Heart right ventricle (tissue), 16 donors: ENCODE data around the gene SBK3. TPM values are rescaled to one million over a fixed set of nuclear protein-coding genes. Genes with fewer than 3 reads are reported as not detected.

Experiments used
- ATAC-seq, 8 donors: fragments of 200-7000 bp; cut with Tn5 transposase; one replicate each; pipeline ENCODE4 v1.9.1; 2020; ENCODE audit warnings: mild to moderate bottlenecking in 8 of 8, moderate library complexity in 8 of 8, moderate number of reproducible peaks in 1 of 8
- DNase-seq, 2 donors: peaks; one replicate each; pipeline ENCODE4 v3.0.0-alpha.2; 2020
- H3K27ac ChIP-seq, 10 donors: fragments of 200-600 bp; sonication (generic) in 2 of 10; one replicate each; pipeline versions ENCODE4 v1.5.0 to v1.8.0; 2020 to 2022; ENCODE audit warnings: mild to moderate bottlenecking in 3 of 10
- H3K27me3 ChIP-seq, 7 donors: fragments of 200-600 bp; one replicate each; pipeline ENCODE4 v1.8.0; 2021 to 2022; ENCODE audit warnings: mild to moderate bottlenecking in 2 of 7
- H3K36me3 ChIP-seq, 9 donors: fragments of 200-600 bp; sonication (generic) in 1 of 9; one replicate each; pipeline versions ENCODE4 v1.5.0 to v1.8.0; 2020 to 2022; ENCODE audit warnings: mild to moderate bottlenecking in 2 of 9
- H3K4me1 ChIP-seq, 9 donors: fragments of 200-600 bp; sonication (generic) in 1 of 9; one replicate each; pipeline versions ENCODE4 v1.5.0 to v1.8.0; 2020 to 2022; ENCODE audit warnings: mild to moderate bottlenecking in 4 of 9
- H3K4me3 ChIP-seq, 10 donors: fragments of 200-600 bp; sonication (generic) in 2 of 10; one replicate each; pipeline versions ENCODE4 v1.5.0 to v1.8.0; 2020 to 2022; ENCODE audit warnings: mild to moderate bottlenecking in 7 of 10, moderate library complexity in 2 of 10
- H3K9me3 ChIP-seq, 11 donors: fragments of 200-600 bp in 10 of 11; sonication (generic) in 2 of 11; one replicate each; pipeline versions ENCODE4 v1.5.0 to v1.8.0; 2013 to 2022; ENCODE audit warnings: mild to moderate bottlenecking in 2 of 11, control low read depth in 1 of 11, moderate library complexity in 1 of 11
- CTCF ChIP-seq, 9 donors: fragments of 200-600 bp; sonication (generic) in 2 of 9; IDR thresholded peaks; one replicate each; pipeline versions ENCODE4 v1.5.0 to v1.8.0; 2021 to 2022; ENCODE audit warnings: antibody characterized with exemption in 9 of 9, mild to moderate bottlenecking in 5 of 9, moderate library complexity in 1 of 9
- WGBS, 2 donors: extraction: QIAGEN DNeasy Blood & Tissue Kit; methylation state at CpG; one replicate each; pipeline ENCODE4 v1.1.7; 2013; ENCODE audit warnings: inconsistent platforms in 1 of 2; 5-methylcytosine and 5-hydroxymethylcytosine counted together
- intact Hi-C, 10 donors: fragments of 100-400 bp; cut with DNase I; formaldehyde crosslinking; loops; one replicate each; pipeline versions ENCODE4 v1.11.1 to v1.14.2; 2022
- long read RNA-seq, 3 donors: library from polyadenylated mRNA; unstranded; transcript quantifications; one replicate each; pipeline ENCODE4 v2.0.0, GENCODE V29; 2020 to 2021
- polyA plus RNA-seq, 2 donors: library from polyadenylated mRNA; stranded (reverse); fragments of 200-250 nt; gene quantifications; one replicate each; pipeline ENCODE4 v1.2.3, GENCODE V29; 2013
- total RNA-seq, 10 donors: library from RNA; stranded (reverse); fragmentation: NEBNext Ultra II Directional in 3 of 10; extraction: Animal tissue kit (Norgen Biotek cat#: 25700) in 3 of 10; gene quantifications; one replicate each; pipeline versions ENCODE4 v1.2.1 to v1.2.4, GENCODE V29; 2021 to 2023
- donor health status: Arrhythmogenic right ventricular cardiomyopathy.
- donor health status: ischemic (EF 13 %, LVEDD 7.1; RV severe dilation, severe dysfunction).
- donor health status: healthy with polysubstance abuse.
- donor health status: DM: no; HTN: yes; CAD: no.
- donor health status: DM: no; HTN: no; CAD: no.
- donor health status: ischemic (EF 25% LVEDD 6.9; RV normal size, moderate dysfunction).
- donor health status: ischemic (EF 25% LVEDD 5.7; RV mildly dilated, moderate dysfunction).
- donor health status: healthy.
- donor health status: DM: yes; HTN: yes; CAD: no.
- donor health status: Ischemic cardiomyopathy.
- donor health status: ischemic (EF 35%, LVEDD 5.7; RV mildly dilated, moderate dysfunction).
- donor health status: nonischemic (EF 11% LVEDD 7.7; RV severe dilation, severe dysfunction).
- donor health status: DM: yes; HTN: yes; CAD: no.
- donor health status: PGD.
- donor health status: ischemic (EF 29% LVEDD 5.4; RV normal size, mild dysfunction).
- donor health status: nonischemic (EF 23%, LVEDD 6.1; RV moderate dilation, normal function).

Gene SBK3
- 10 to 100 TPM in 4 of 10 donors, 1 to 10 TPM in 6; 2.0 to 33.3 (median 7.3) TPM for total RNA-seq
- polyA plus RNA-seq = 10 to 100 TPM in 1 of 2 donors, 1 to 10 TPM in 1; 3.2 to 11.3 TPM
- long read RNA-seq, donor 1, partial matches to known transcripts = 0 of 8 reads
- long read RNA-seq, donor 1, other reads (novel, unspliced or antisense) = 5 of 8 reads
- long read RNA-seq, donor 2, transcript SBK3-202 (4 exons, 1,270 nt) = major isoform, 15 of 76 reads
- long read RNA-seq, donor 2, partial matches to known transcripts = 0 of 76 reads
- long read RNA-seq, donor 2, other reads (novel, unspliced or antisense) = 61 of 76 reads
- long read RNA-seq, donor 3, partial matches to known transcripts = 0 of 67 reads
- long read RNA-seq, donor 3, other reads (novel, unspliced or antisense) = 65 of 67 reads

- Histone ChIP-seq H3K36me3 (no peaks in the 10 kb centered on the region), H3K27me3 (peaks cover 0 to 7% (median 0%) of the 10 kb centered on the region in 7 donors), H3K4me1 (peaks cover 17 to 51% (median 40%) of the 10 kb centered on the region in 9 donors), H3K4me3 (peak within 1 kb of the TSS in 9 of 10 donors; percentile 19 to 38 (median 26)), H3K27ac (peak within 1 kb of the TSS; percentile 83 to 93 (median 90)), H3K9me3 (no peaks in the 10 kb centered on the region)
- TF ChIP-seq CTCF (IDR thresholded peaks at IDR 0.05) = no peak
- ATAC-seq (peak in 2 of 8 donors; percentile 12 to 15), DNase-seq (no peak)
- intact Hi-C loops = loop anchor here in 3 of 10 donors (5.0 kb wide), 2 partner anchors 42 to 52 kb away; partner anchors contain the start of gene FIZ1 (in 1 of the 3)
- WGBS, 2 donors = 75 to 80% methylated on average over 10 of the region's 10 CpGs
Observed at GRCh38 chr19:55545443-55545842, at the start of gene SBK3. Gene SBK3, minus strand, starts transcription at chr19:55545543. Its CDS starts 0 bp downstream, at chr19:55545543.

GRCh38 chr19:55593096-55593772, 47.9 kb upstream of the SBK3 start:
- Histone ChIP-seq H3K27ac (no peak overlapping the region), H3K9me3 (no peaks in the 10 kb centered on the region), H3K4me1 (peaks cover 0 to 3% (median 0%) of the 10 kb centered on the region in 9 donors), H3K27me3 (no peaks in the 10 kb centered on the region), H3K36me3 (peaks cover 0 to 54% (median 13%) of the 10 kb centered on the region in 9 donors), H3K4me3 (no peak overlapping the region)
- 66 to 81% methylated on average over 64 to 68 of the region's 68 CpGs for WGBS, 2 donors
- ATAC-seq (peak in 3 of 8 donors; percentile 12 to 44 (median 37)), DNase-seq (no peak)
- no peak for TF ChIP-seq CTCF (IDR thresholded peaks at IDR 0.05)
- intact Hi-C loops = no loop called here

- no peaks in the 10 kb centered on the region for H3K27me3 ChIP-seq
- H3K36me3 ChIP-seq = peaks cover 0 to 54% (median 13%) of the 10 kb centered on the region in 9 donors
- DNase-seq (no peak), ATAC-seq (peak in 1 of 8 donors; percentile 12)
- H3K27ac ChIP-seq = no peak overlapping the region
- H3K4me1 ChIP-seq = peaks cover 0 to 6% (median 4%) of the 10 kb centered on the region in 9 donors
- H3K9me3 ChIP-seq = no peaks in the 10 kb centered on the region
- H3K4me3 ChIP-seq = no peak overlapping the region
- WGBS, 2 donors = 86 to 89% methylated on average over 43 to 73 of the region's 73 CpGs
- intact Hi-C loops = no loop called here
- TF ChIP-seq CTCF (IDR thresholded peaks at IDR 0.05) = no peak
Observed at GRCh38 chr19:55592391-55593090, 47.2 kb upstream of the SBK3 start.

- Histone ChIP-seq H3K9me3 (no peaks in the 10 kb centered on the region), H3K36me3 (peaks cover 0 to 44% (median 13%) of the 10 kb centered on the region in 9 donors), H3K27me3 (peaks cover 0 to 5% (median 0%) of the 10 kb centered on the region in 7 donors), H3K4me1 (peaks cover 5 to 16% (median 12%) of the 10 kb centered on the region in 9 donors), H3K27ac (no peak overlapping the region), H3K4me3 (no peak overlapping the region)
- DNase-seq = no peak
- 78 to 81% methylated on average over 10 of the region's 10 CpGs for WGBS, 2 donors
- ATAC-seq = no peak
- no peak for TF ChIP-seq CTCF (IDR thresholded peaks at IDR 0.05)
- intact Hi-C loops = no loop called here
Observed at GRCh38 chr19:55591555-55591954, 46.2 kb upstream of the SBK3 start.
